MM.1S (cell line): Measurements from ENCODE around the gene SLC38A5.

Experiments
- EZH2 ChIP-seq: fragments of 300-600 bp; sonication (generic); optimal IDR thresholded peaks from 2 replicates; pipeline ENCODE3; 2017; ENCODE audit warnings: low read depth, mild to moderate bottlenecking, antibody characterized with exemption, low read length, mixed read lengths
- TF ChIP-seq, protein P1 (sequence below): fragments of 300-600 bp; sonication (generic); IDR thresholded peaks from 2 replicates; pipeline ENCODE4 v1.5.1; 2016; ENCODE audit warnings: antibody characterized with exemption, low read length, mixed read lengths

DNA sequence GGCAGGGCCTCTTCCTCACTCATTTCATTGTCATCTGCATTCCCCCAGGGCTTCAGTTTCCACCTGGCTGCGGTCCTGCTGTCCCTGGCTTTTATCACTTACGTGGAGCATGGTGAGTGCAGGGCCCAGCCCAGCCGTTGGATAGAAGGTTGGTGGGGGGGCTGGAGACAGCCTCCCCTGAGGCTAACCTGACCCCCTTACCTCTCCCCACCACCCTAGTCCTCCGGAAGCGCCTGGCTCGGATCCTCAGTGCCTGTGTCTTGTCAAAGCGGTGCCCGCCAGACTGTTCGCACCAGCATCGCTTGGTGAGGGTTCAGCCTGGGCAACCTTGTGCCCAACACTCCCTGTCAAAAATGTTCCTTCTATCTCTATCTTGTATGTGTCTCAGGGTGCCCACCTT, 45.8 kb upstream of the SLC38A5 start:
- TF ChIP-seq, protein P1, sequence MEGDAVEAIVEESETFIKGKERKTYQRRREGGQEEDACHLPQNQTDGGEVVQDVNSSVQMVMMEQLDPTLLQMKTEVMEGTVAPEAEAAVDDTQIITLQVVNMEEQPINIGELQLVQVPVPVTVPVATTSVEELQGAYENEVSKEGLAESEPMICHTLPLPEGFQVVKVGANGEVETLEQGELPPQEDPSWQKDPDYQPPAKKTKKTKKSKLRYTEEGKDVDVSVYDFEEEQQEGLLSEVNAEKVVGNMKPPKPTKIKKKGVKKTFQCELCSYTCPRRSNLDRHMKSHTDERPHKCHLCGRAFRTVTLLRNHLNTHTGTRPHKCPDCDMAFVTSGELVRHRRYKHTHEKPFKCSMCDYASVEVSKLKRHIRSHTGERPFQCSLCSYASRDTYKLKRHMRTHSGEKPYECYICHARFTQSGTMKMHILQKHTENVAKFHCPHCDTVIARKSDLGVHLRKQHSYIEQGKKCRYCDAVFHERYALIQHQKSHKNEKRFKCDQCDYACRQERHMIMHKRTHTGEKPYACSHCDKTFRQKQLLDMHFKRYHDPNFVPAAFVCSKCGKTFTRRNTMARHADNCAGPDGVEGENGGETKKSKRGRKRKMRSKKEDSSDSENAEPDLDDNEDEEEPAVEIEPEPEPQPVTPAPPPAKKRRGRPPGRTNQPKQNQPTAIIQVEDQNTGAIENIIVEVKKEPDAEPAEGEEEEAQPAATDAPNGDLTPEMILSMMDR = no peak
- TF ChIP-seq EZH2 = no peak
